Panc1 (cell line): ENCODE data around the gene PTPRF. TPM values are rescaled to one million over a fixed set of nuclear protein-coding genes. Genes with fewer than 3 reads are reported as not detected.

Source experiments
- ATAC-seq: fragments of 200-7000 bp; cut with Tn5 transposase; 2 replicates; pipeline ENCODE4 v1.9.1; 2020; ENCODE audit warnings: mild to moderate bottlenecking, moderate library complexity
- BruUV-seq: library from RNA; stranded (reverse); fragments of 400-500 nt; replicated peaks from 2 replicates; lab custom pipeline; 2021; lab: Mats Ljungman, UMichigan
- CTCF ChIA-PET: fragments of 300-600 bp; sonication (Branson Sonifier 250); formaldehyde crosslinking; loops from one replicate; lab custom pipeline; 2022; ENCODE audit warnings: antibody characterized with exemption; lab: Charles Lee
- POLR2A ChIA-PET: fragments of 300-600 bp; sonication (Branson Sonifier 250); formaldehyde crosslinking; loops from one replicate; lab custom pipeline; 2022; ENCODE audit warnings: antibody characterized with exemption; lab: Charles Lee
- DNase-seq: peaks from one replicate; pipeline ENCODE4 v3.0.0-alpha.2; 2010; ENCODE audit warnings: low read depth, low spot score
- H3K27ac ChIP-seq: 2 replicates; pipeline ENCODE4 v1.5.1; 2011; ENCODE audit warnings: mild to moderate bottlenecking, low read length, inconsistent platforms
- H3K27me3 ChIP-seq: fragments of 200-500 bp; sonication (Bioruptor generic); 2 replicates; pipeline ENCODE4 v1.6.0; 2014; ENCODE audit warnings: low read length, inconsistent platforms; ENCODE audit not compliant: control insufficient read depth, insufficient read depth
- H3K36me3 ChIP-seq: fragments of 200-500 bp; sonication (Bioruptor generic); 2 replicates; pipeline ENCODE4 v1.5.1; 2014; ENCODE audit warnings: inconsistent platforms, mild to moderate bottlenecking, low read length, moderate library complexity; ENCODE audit not compliant: control insufficient read depth, insufficient read depth
- H3K4me1 ChIP-seq: 2 replicates; pipeline ENCODE4 v1.5.1; 2011; ENCODE audit warnings: inconsistent platforms, mild to moderate bottlenecking, low read length, moderate library complexity; ENCODE audit not compliant: control insufficient read depth, insufficient read depth
- H3K4me3 ChIP-seq, 2 experiments: 2 replicates each; pipeline ENCODE4 v1.5.1; 2011 to 2012; ENCODE audit warnings: low read depth in 2 of 2, low read length in 2 of 2, mild to moderate bottlenecking in 2 of 2, inconsistent platforms in 1 of 2, moderate library complexity in 1 of 2
- H3K9me3 ChIP-seq: fragments of 200-500 bp; sonication (Bioruptor generic); 2 replicates; pipeline ENCODE4 v1.5.1; 2014; ENCODE audit warnings: low read depth, mild to moderate bottlenecking, inconsistent platforms, low read length, moderate library complexity; ENCODE audit not compliant: control insufficient read depth, insufficient read depth
- CTCF ChIP-seq: fragments of 450-650 bp; IDR thresholded peaks from 2 replicates; pipeline ENCODE4 v1.5.1; 2017; ENCODE audit warnings: mild to moderate bottlenecking
- POLR2AphosphoS5 ChIP-seq: IDR thresholded peaks from 2 replicates; pipeline ENCODE4 v1.6.1; 2012; ENCODE audit warnings: mild to moderate bottlenecking, low read depth, low read length, moderate library complexity
- REST ChIP-seq, 2 experiments: IDR thresholded peaks; 2 replicates each; pipeline ENCODE4 v1.6.1; 2011 to 2012; ENCODE audit warnings: low read depth in 2 of 2, control low read depth in 1 of 2, low read length in 1 of 2, mild to moderate bottlenecking in 1 of 2, moderate library complexity in 1 of 2; ENCODE audit not compliant: insufficient read depth in 1 of 2
- SIN3A ChIP-seq: IDR thresholded peaks from 2 replicates; pipeline ENCODE4 v1.6.1; 2012; ENCODE audit warnings: low read depth, mild to moderate bottlenecking, low read length, moderate library complexity, borderline replicate concordance; ENCODE audit not compliant: insufficient read depth
- TCF7L2 ChIP-seq: IDR thresholded peaks from 2 replicates; pipeline ENCODE4 v1.6.1; 2011; ENCODE audit warnings: mild to moderate bottlenecking, low read depth, low read length, inconsistent platforms
- in situ Hi-C: cut with HindIII; loops from 2 replicates; pipeline ENCODE4 v1.10.0; 2016; ENCODE audit warnings: low sequenced_read_pairs, low pct_unique_long_range_greater_than_20kb
- intact Hi-C: fragments of 100-400 bp; cut with micrococcal nuclease; formaldehyde crosslinking; loops from one replicate; pipeline ENCODE4 v1.10.0; 2022; ENCODE audit not compliant: unreplicated experiment
- total RNA-seq: library from RNA; stranded (reverse); gene quantifications from one replicate; pipeline ENCODE4 v1.2.1, GENCODE V29; 2021; ENCODE audit not compliant: unreplicated experiment

The PTPRF gene
- total RNA-seq, 1 experiment from 2014 or later, result 77.5 TPM

GRCh38 chr1:43587594-43587993 is 56.9 kb downstream of the PTPRF start:
- ChIA-PET POLR2A (no interaction called here), CTCF (no interaction called here)
- Histone ChIP-seq H3K4me1 (no peaks in the 10 kb centered on the region), H3K36me3 (no peaks in the 10 kb centered on the region), H3K4me3 (no peak overlapping the region), H3K27ac (no peak overlapping the region), H3K27me3 (no peaks in the 10 kb centered on the region), H3K9me3 (no peaks in the 10 kb centered on the region)
- BruUV-seq, result no TSS peak
- ATAC-seq, result no peak
- intact Hi-C loops (no loop called here), in situ Hi-C loops (no loop called here)
- TF ChIP-seq TCF7L2 (no peak), REST (IDR thresholded peaks at IDR 0.05; ENCODE audit: insufficient read depth in 1 of 2, low read depth in 2 of 2, low read length in 1 of 2) (no peak), SIN3A (no peak), CTCF (no peak), POLR2AphosphoS5 (no peak)
- no peak for DNase-seq

GRCh38 chr1:43588592-43588991 is 57.9 kb downstream of the PTPRF start:
- Histone ChIP-seq H3K27me3 (no peaks in the 10 kb centered on the region), H3K4me3 (no peak overlapping the region), H3K4me1 (no peaks in the 10 kb centered on the region), H3K27ac (no peak overlapping the region), H3K9me3 (no peaks in the 10 kb centered on the region), H3K36me3 (no peaks in the 10 kb centered on the region)
- CTCF ChIA-PET, result no interaction called here
- TF ChIP-seq CTCF, result no peak
- no peak for TF ChIP-seq POLR2AphosphoS5
- no peak for TF ChIP-seq SIN3A
- TF ChIP-seq TCF7L2, result no peak
- no peak for TF ChIP-seq REST (IDR thresholded peaks at IDR 0.05; ENCODE audit: insufficient read depth in 1 of 2, low read depth in 2 of 2, low read length in 1 of 2)
- ATAC-seq, result no peak
- DNase-seq, result no peak
- in situ Hi-C loops, result no loop called here
- no TSS peak for BruUV-seq
- POLR2A ChIA-PET, result no interaction called here
- intact Hi-C loops, result no loop called here
